GM13976 (cell line): Measurements from ENCODE around the gene DTX3.
A peak's percentile ranks its signal among the peaks of the same experiment; 100 is the strongest.

ENCODE experiments used
- DNase-seq: peaks from one replicate; pipeline ENCODE4 v3.0.0; 2012; ENCODE audit warnings: low spot score
- CTCF ChIP-seq: IDR thresholded peaks from 2 replicates; pipeline ENCODE4 v1.5.1; 2012; ENCODE audit warnings: borderline replicate concordance, mild to moderate bottlenecking; ENCODE audit not compliant: insufficient read depth; ENCODE audit errors: extremely low read depth, missing control alignments, control extremely low read depth
- in situ Hi-C: fragments of 300-500 bp; cut with MboI; formaldehyde crosslinking; loops from one replicate; pipeline ENCODE4 v1.12.0; 2022; ENCODE audit warnings: low sequenced_read_pairs, mixed read lengths, inconsistent platforms; ENCODE audit not compliant: unreplicated experiment

DTX3 gene

GRCh38 chr12:57627501-57628279 is 23.1 kb downstream of the DTX3 start:
- in situ Hi-C loops = no loop called here

GRCh38 chr12:57628280-57629191 is 23.9 kb downstream of the DTX3 start:
- in situ Hi-C loops = no loop called here
- no peak for DNase-seq
- TF ChIP-seq CTCF = no peak

More at GRCh38 chr12:57627501-57628279, 23.1 kb downstream of the DTX3 start:
- no peak for DNase-seq
- TF ChIP-seq CTCF = peak; percentile 21

DNA sequence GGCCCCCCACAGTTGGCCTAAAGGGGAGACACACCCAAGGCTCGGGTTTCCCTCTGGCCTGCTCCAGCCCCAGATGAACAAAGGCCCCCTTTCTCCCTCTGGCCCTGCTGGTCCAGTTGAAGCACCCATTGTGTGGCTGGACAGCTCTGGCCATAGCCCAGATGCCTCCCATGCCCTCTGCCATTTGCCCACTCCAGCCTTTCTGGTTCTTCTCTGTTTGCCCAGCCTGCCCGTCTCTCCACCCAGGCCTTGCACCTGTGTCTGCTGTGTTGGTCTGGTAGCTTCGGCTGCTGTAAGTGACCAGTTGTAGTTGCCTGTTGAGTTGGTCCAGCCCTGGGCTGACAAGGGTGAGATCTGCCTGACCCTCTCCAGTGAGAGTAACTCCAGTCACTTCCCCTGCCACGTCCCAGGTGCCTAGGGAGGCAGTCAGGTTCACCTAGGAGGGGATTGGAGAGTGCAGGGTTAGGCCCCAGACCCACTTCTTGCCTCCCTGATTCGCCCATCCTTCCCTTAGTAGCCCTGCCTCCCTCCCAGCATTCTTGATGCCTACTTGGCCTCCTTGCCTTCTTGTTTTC is 25.4 kb downstream of the DTX3 start:
- no peak for TF ChIP-seq CTCF

GRCh38 chr12:57630891-57631433 is 26.3 kb downstream of the DTX3 start:
- in situ Hi-C loops = no loop called here
- TF ChIP-seq CTCF = no peak
- DNase-seq = peak; percentile 8

More for the DNA sequence above, 25.4 kb downstream of the DTX3 start:
- DNase-seq = no peak
- in situ Hi-C loops = no loop called here

- TF ChIP-seq CTCF = no peak
- peak; percentile 33 for DNase-seq
- in situ Hi-C loops = no loop called here
Observed at GRCh38 chr12:57631566-57632072, 27.0 kb downstream of the DTX3 start.
